K562 (cell line): ENCODE measurements around the gene ALDH16A1. TPM values are rescaled to one million over a fixed set of nuclear protein-coding genes. Genes with fewer than 3 reads are reported as not detected.

ENCODE experiments used
- CXXC5 ChIP-seq: fragments of 250-450 bp; sonication (Bioruptor Pico); IDR thresholded peaks from 2 replicates; pipeline ENCODE4 v1.8.0; 2022; ENCODE audit warnings: inconsistent platforms, mild to moderate bottlenecking, moderate library complexity
- ERF ChIP-seq: fragments of 450-650 bp; formaldehyde crosslinking; IDR thresholded peaks from 2 replicates; pipeline ENCODE4 v1.4.0; 2020; ENCODE audit warnings: mild to moderate bottlenecking, mixed read lengths
- IRF1 ChIP-seq: sonication (generic); formaldehyde crosslinking; IDR thresholded peaks from 2 replicates; pipeline ENCODE4 v1.8.0; 2022; ENCODE audit warnings: missing genetic modification reagents, mild to moderate bottlenecking, borderline replicate concordance
- L3MBTL2 ChIP-seq: fragments of 450-650 bp; IDR thresholded peaks from 2 replicates; pipeline ENCODE4 v1.6.1; 2016; ENCODE audit warnings: mild to moderate bottlenecking, moderate library complexity
- MAX ChIP-seq: sonication (generic); formaldehyde crosslinking; IDR thresholded peaks from 2 replicates; pipeline ENCODE4 v1.9.0; 2022; ENCODE audit warnings: mild to moderate bottlenecking, missing genetic modification reagents
- MTA3 ChIP-seq: fragments of 450-650 bp; formaldehyde crosslinking; IDR thresholded peaks from 2 replicates; pipeline ENCODE4 v1.6.1; 2017; ENCODE audit warnings: mild to moderate bottlenecking, borderline replicate concordance
- NFE2 ChIP-seq: IDR thresholded peaks from 2 replicates; pipeline ENCODE4 v1.6.1; 2014; ENCODE audit warnings: antibody characterized with exemption, low read depth
- ZBTB11 ChIP-seq, 3 experiments: fragments of 200-800 bp in 1 of 3; fragments of 250-450 bp in 1 of 3; fragments of 450-650 bp in 1 of 3; sonication (Bioruptor Pico) in 1 of 3; sonication (Bioruptor generic) in 1 of 3; formaldehyde crosslinking in 1 of 3; IDR thresholded peaks; 2 replicates each; pipeline versions ENCODE4 v1.6.1 to v1.8.0; 2016 to 2022; ENCODE audit warnings: mild to moderate bottlenecking in 2 of 3, missing genetic modification characterization in 2 of 3, missing compliant biosample characterization in 1 of 3, moderate library complexity in 1 of 3
- ZBTB12 ChIP-seq: fragments of 250-450 bp; sonication (Bioruptor Pico); IDR thresholded peaks from 2 replicates; pipeline ENCODE4 v1.4.0; 2020
- ZBTB34 ChIP-seq: fragments of 250-450 bp; sonication (Bioruptor Pico); IDR thresholded peaks from 2 replicates; pipeline ENCODE4 v1.8.0; 2021; ENCODE audit warnings: mild to moderate bottlenecking, moderate library complexity
- ZC3H4 ChIP-seq: sonication (generic); formaldehyde crosslinking; IDR thresholded peaks from 2 replicates; pipeline ENCODE4 v1.9.0; 2021; ENCODE audit warnings: missing genetic modification reagents, borderline replicate concordance
- ZFX ChIP-seq: sonication (generic); formaldehyde crosslinking; IDR thresholded peaks from 2 replicates; pipeline ENCODE4 v1.8.0; 2022; ENCODE audit warnings: mild to moderate bottlenecking, missing genetic modification reagents, moderate library complexity
- ZNF311 ChIP-seq: fragments of 250-450 bp; sonication (Bioruptor Pico); IDR thresholded peaks from 2 replicates; pipeline ENCODE4 v1.4.0; 2020; ENCODE audit warnings: mild to moderate bottlenecking, moderate library complexity
- ZNF592 ChIP-seq: fragments of 450-650 bp; IDR thresholded peaks from 2 replicates; pipeline ENCODE4 v1.6.1; 2017; ENCODE audit warnings: antibody characterized with exemption, mild to moderate bottlenecking
- polyA plus RNA-seq, 8 experiments: library from polyadenylated mRNA; depleted of rRNA in 4 of 8; stranded (reverse) in 5 of 8; unstranded in 3 of 8; fragments of >200 nt; fragmentation: Nextera tagmentation in 2 of 8; fragmentation: Illumina TruSeq in 1 of 8; extraction: Ambion mirVana in 2 of 8; extraction: Trizol in 1 of 8; gene quantifications; 2 replicates each; pipeline versions ENCODE4 v1.2.1 to v1.2.3, GENCODE V29; 2011 to 2014; ENCODE audit warnings: inconsistent platforms in 1 of 8, missing spikeins in 1 of 8
- total RNA-seq, 7 experiments: library from RNA; depleted of rRNA in 6 of 7; stranded (reverse); fragments of >200 nt in 6 of 7; fragmentation: Illumina TruSeq in 2 of 7; extraction: Trizol in 2 of 7; gene quantifications; 2 replicates each; pipeline versions ENCODE4 v1.2.1 to v1.2.3, GENCODE V29; 2011 to 2021; ENCODE audit warnings: low replicate concordance in 1 of 7

ALDH16A1 gene
- total and polyA plus RNA-seq, 9 of the 15 experiments (the other 6 are each of a cell fraction or from before 2014, with no cell fraction given) = 2.2 to 52.2 (median 7.6) TPM

- 0 out of 6 replicates have a peak, but pooled peaks of 1 of the 3 experiments have one; percentile 31 for TF ChIP-seq ZBTB11 (CRISPR knock-in tag; IDR thresholded peaks at IDR 0.05)
- no peak for TF ChIP-seq ZBTB34
- peak; percentile 33; the same call in 1 of the 2 replicates for TF ChIP-seq ZFX (CRISPR knock-in tag)
- peak; percentile 52; the same call in 1 of the 2 replicates for TF ChIP-seq NFE2
- TF ChIP-seq ZNF592 = peak; percentile 13; the same call in 1 of the 2 replicates
- TF ChIP-seq L3MBTL2 = 0 out of 2 replicates have a peak, but pooled peaks have one; percentile 16
- peak; percentile 42; the same call in 1 of the 2 replicates for TF ChIP-seq MTA3
- no peak for TF ChIP-seq ZBTB12 (CRISPR knock-in tag)
- no peak for TF ChIP-seq ZC3H4 (CRISPR knock-in tag)
- peak; percentile 13; the same call in 1 of the 2 replicates for TF ChIP-seq CXXC5
- peak; percentile 50; the same call in 1 of the 2 replicates for TF ChIP-seq ZNF311 (CRISPR knock-in tag)
- peak; percentile 45; the same call in 1 of the 2 replicates for TF ChIP-seq MAX (CRISPR knock-in tag)
- TF ChIP-seq IRF1 (CRISPR knock-in tag) = no peak
- TF ChIP-seq ERF (CRISPR knock-in tag) = 0 out of 2 replicates have a peak, but pooled peaks have one; percentile 23
Measured at GRCh38 chr19:49408816-49409440, 44.1 kb upstream of the ALDH16A1 start (continued).
